ENCODE results near the gene PPP1R10. TPM values are rescaled to one million over a fixed set of nuclear protein-coding genes. Genes with fewer than 3 reads are reported as not detected.

PPP1R10 gene
- total and polyA plus RNA-seq, 2 of the 13 experiments (the other 11 are each of a cell fraction or from before 2014, with no cell fraction given), result 26.3 to 38.4 TPM

DNA sequence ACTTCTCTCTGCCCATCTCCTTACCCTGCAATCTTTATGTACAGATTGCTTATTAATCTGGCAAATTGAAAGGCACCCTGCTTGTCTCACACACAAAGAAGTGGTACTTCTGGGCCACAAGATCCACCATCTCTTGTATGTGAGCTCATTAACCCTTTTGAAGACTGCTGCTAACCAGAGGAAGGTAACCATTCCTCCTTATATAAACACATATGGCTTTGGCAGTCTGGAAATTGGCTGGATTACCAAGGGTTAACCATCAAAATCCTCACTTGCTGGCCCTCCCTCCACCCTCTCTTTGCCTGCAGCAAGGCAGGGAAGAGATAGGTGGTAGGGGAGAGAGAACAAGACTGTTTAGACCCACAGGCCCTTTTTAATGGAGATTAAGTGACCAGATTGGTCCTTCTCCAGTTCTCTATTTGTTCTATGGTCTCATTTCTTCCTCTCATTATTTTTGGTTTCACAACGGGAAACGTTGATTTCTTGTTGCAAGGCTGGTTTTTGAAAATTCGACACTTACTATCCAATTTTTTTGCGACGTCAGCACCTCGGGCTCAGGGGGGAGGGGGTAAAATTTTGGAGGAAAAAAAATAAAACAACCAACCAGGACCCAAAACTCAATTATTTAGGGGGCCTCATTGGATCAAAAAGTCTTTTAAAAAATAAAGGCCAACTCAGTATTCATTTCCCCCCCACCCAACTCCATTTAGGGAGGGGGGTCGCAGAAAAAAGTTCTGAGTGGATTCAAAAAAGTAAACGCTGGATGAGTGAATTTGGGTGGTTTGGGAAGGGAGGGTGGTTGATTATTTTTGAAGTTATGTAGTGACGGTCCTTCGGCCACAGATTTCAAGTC, 859 bp downstream of the PPP1R10 start (continued):
- TF ChIP-seq KDM2A (CRISPR knock-in tag; IDR thresholded peaks at IDR 0.05; ENCODE audit: borderline replicate concordance, low read depth), result 0 out of 2 replicates have a peak, but pooled peaks have one; percentile 26
- TF ChIP-seq TCF7L2 (IDR thresholded peaks at IDR 0.05; ENCODE audit: low read depth, low read length), result no peak
- no peak; the same call in 1 of the 2 replicates for TF ChIP-seq THAP11 (CRISPR knock-in tag; IDR thresholded peaks at IDR 0.05)
- no peak for TF ChIP-seq TSC22D2 (CRISPR knock-in tag; IDR thresholded peaks at IDR 0.05; ENCODE audit: borderline replicate concordance)
- TF ChIP-seq ZNF224 (CRISPR knock-in tag; IDR thresholded peaks at IDR 0.05), result no peak
- TF ChIP-seq, protein P1, sequence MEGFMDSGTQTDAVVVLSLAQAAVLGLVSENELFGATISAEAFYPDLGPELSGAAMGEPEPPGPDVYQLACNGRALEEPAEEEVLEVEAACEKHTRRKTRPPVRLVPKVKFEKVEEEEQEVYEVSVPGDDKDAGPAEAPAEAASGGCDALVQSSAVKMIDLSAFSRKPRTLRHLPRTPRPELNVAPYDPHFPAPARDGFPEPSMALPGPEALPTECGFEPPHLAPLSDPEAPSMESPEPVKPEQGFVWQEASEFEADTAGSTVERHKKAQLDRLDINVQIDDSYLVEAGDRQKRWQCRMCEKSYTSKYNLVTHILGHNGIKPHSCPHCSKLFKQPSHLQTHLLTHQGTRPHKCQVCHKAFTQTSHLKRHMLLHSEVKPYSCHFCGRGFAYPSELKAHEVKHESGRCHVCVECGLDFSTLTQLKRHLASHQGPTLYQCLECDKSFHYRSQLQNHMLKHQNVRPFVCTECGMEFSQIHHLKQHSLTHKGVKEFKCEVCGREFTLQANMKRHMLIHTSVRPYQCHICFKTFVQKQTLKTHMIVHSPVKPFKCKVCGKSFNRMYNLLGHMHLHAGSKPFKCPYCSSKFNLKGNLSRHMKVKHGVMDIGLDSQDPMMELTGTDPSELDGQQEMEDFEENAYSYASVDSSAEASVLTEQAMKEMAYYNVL (CRISPR knock-in tag; IDR thresholded peaks at IDR 0.05; ENCODE audit: borderline replicate concordance), result no peak
- TF ChIP-seq, protein P2, sequence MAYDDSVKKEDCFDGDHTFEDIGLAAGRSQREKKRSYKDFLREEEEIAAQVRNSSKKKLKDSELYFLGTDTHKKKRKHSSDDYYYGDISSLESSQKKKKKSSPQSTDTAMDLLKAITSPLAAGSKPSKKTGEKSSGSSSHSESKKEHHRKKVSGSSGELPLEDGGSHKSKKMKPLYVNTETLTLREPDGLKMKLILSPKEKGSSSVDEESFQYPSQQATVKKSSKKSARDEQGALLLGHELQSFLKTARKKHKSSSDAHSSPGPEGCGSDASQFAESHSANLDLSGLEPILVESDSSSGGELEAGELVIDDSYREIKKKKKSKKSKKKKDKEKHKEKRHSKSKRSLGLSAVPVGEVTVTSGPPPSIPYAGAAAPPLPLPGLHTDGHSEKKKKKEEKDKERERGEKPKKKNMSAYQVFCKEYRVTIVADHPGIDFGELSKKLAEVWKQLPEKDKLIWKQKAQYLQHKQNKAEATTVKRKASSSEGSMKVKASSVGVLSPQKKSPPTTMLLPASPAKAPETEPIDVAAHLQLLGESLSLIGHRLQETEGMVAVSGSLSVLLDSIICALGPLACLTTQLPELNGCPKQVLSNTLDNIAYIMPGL (CRISPR knock-in tag; IDR thresholded peaks at IDR 0.05; ENCODE audit: borderline replicate concordance in 1 of 2, low read depth in 1 of 2), result no peak; a peak in 1 of 4 replicates
- TF ChIP-seq, protein P3, sequence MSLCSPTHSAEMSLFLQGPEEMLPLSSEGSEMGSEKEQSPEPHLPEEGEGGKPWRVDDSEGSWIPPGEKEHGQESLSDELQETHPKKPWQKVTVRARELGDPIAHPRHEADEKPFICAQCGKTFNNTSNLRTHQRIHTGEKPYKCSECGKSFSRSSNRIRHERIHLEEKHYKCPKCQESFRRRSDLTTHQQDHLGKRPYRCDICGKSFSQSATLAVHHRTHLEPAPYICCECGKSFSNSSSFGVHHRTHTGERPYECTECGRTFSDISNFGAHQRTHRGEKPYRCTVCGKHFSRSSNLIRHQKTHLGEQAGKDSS (CRISPR knock-in tag; IDR thresholded peaks at IDR 0.05; ENCODE audit: borderline replicate concordance, low read depth), result 0 out of 2 replicates have a peak, but pooled peaks have one; percentile 47
- TF ChIP-seq RBM22 (optimal IDR thresholded peaks at IDR 0.05; ENCODE audit: low read length), result peak; percentile 98
- TF ChIP-seq ZNF749 (CRISPR knock-in tag; IDR thresholded peaks at IDR 0.05; ENCODE audit: borderline replicate concordance), result 0 out of 2 replicates have a peak, but pooled peaks have one; percentile 73
- 0 out of 2 replicates have a peak, but pooled peaks have one; percentile 59 for TF ChIP-seq CCDC6 (CRISPR knock-in tag; IDR thresholded peaks at IDR 0.05)
- TF ChIP-seq NAIF1 (CRISPR knock-in tag; IDR thresholded peaks at IDR 0.05; ENCODE audit: borderline replicate concordance), result no peak
- no peak for TF ChIP-seq SMYD3 (CRISPR knock-in tag; IDR thresholded peaks at IDR 0.05)
- TF ChIP-seq, protein P4, sequence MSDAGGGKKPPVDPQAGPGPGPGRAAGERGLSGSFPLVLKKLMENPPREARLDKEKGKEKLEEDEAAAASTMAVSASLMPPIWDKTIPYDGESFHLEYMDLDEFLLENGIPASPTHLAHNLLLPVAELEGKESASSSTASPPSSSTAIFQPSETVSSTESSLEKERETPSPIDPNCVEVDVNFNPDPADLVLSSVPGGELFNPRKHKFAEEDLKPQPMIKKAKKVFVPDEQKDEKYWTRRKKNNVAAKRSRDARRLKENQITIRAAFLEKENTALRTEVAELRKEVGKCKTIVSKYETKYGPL (CRISPR knock-in tag; IDR thresholded peaks at IDR 0.05), result 0 out of 2 replicates have a peak, but pooled peaks have one; percentile 7
- TF ChIP-seq ZNF564 (CRISPR knock-in tag; IDR thresholded peaks at IDR 0.05), result peak; percentile 66; the same call in 1 of the 2 replicates
- no peak for TF ChIP-seq ZNF839 (CRISPR knock-in tag; IDR thresholded peaks at IDR 0.05; ENCODE audit: borderline replicate concordance)
- no peak for TF ChIP-seq ATM (IDR thresholded peaks at IDR 0.05; ENCODE audit: borderline replicate concordance)
